GM12878 (cell line): ENCODE data around the gene SSBP2. TPM values are rescaled to one million over a fixed set of nuclear protein-coding genes. Genes with fewer than 3 reads are reported as not detected.

Experiments used
- ATF7 ChIP-seq: fragments of 450-650 bp; IDR thresholded peaks from 2 replicates; pipeline ENCODE4 v1.6.1; 2016; ENCODE audit warnings: low read depth, mild to moderate bottlenecking
- BMI1 ChIP-seq: fragments of 450-650 bp; IDR thresholded peaks from 2 replicates; pipeline ENCODE4 v1.6.1; 2016; ENCODE audit warnings: mild to moderate bottlenecking, moderate library complexity, borderline replicate concordance
- CHD1 ChIP-seq: IDR thresholded peaks from 2 replicates; pipeline ENCODE4 v1.6.1; 2012; ENCODE audit warnings: low read depth, low read length, improper control_type of control experiment
- CREB1 ChIP-seq: IDR thresholded peaks from 2 replicates; pipeline ENCODE4 v1.6.1; 2012; ENCODE audit warnings: low read depth, mild to moderate bottlenecking, inconsistent platforms
- E2F8 ChIP-seq: fragments of 450-650 bp; IDR thresholded peaks from 2 replicates; pipeline ENCODE4 v1.6.1; 2018; ENCODE audit warnings: mild to moderate bottlenecking, low read depth, moderate library complexity; ENCODE audit not compliant: partially characterized antibody
- FOXK2 ChIP-seq: fragments of 450-650 bp; IDR thresholded peaks from 2 replicates; pipeline ENCODE4 v1.6.1; 2017; ENCODE audit warnings: mild to moderate bottlenecking, moderate library complexity
- HDGF ChIP-seq: fragments of 450-650 bp; IDR thresholded peaks from 2 replicates; pipeline ENCODE4 v1.6.1; 2016; ENCODE audit warnings: antibody characterized with exemption
- JUND ChIP-seq: IDR thresholded peaks from 2 replicates; pipeline ENCODE4 v1.6.1; 2012; ENCODE audit warnings: low read depth, mild to moderate bottlenecking, low read length, improper control_type of control experiment, moderate library complexity
- NFIC ChIP-seq: IDR thresholded peaks from 2 replicates; pipeline ENCODE4 v1.6.1; 2012; ENCODE audit warnings: low read depth, mild to moderate bottlenecking, inconsistent platforms, low read length, moderate library complexity
- RFX5 ChIP-seq: IDR thresholded peaks from 2 replicates; pipeline ENCODE4 v1.6.1; 2011; ENCODE audit warnings: low read depth, low read length, improper control_type of control experiment
- SMC3 ChIP-seq: IDR thresholded peaks from 2 replicates; pipeline ENCODE4 v1.6.1; 2011; ENCODE audit warnings: low read length, improper control_type of control experiment, borderline replicate concordance
- STAT1 ChIP-seq: fragments of 450-650 bp; conservative IDR thresholded peaks from 2 replicates; pipeline ENCODE4 v1.6.1; 2014; ENCODE audit warnings: antibody characterized with exemption, mild to moderate bottlenecking
- TCF3 ChIP-seq: IDR thresholded peaks from 2 replicates; pipeline ENCODE4 v1.6.1; 2012; ENCODE audit warnings: low read depth, mild to moderate bottlenecking, low read length, borderline replicate concordance; ENCODE audit not compliant: insufficient read depth
- USF2 ChIP-seq: IDR thresholded peaks from 2 replicates; pipeline ENCODE4 v1.6.1; 2011; ENCODE audit warnings: low read depth, low read length, improper control_type of control experiment, borderline replicate concordance
- YY1 ChIP-seq: IDR thresholded peaks from 2 replicates; pipeline ENCODE4 v1.6.1; 2011; ENCODE audit warnings: low read depth, mild to moderate bottlenecking, low read length
- ZBED1 ChIP-seq: IDR thresholded peaks from 2 replicates; pipeline ENCODE4 v1.6.1; 2016; ENCODE audit warnings: borderline replicate concordance
- ZNF384 ChIP-seq: IDR thresholded peaks from 2 replicates; pipeline ENCODE4 v1.6.1; 2012; ENCODE audit warnings: low read depth, mild to moderate bottlenecking, low read length, improper control_type of control experiment, borderline replicate concordance
- ZNF592 ChIP-seq: fragments of 450-650 bp; IDR thresholded peaks from 2 replicates; pipeline ENCODE4 v1.6.1; 2017; ENCODE audit warnings: mild to moderate bottlenecking, moderate library complexity
- polyA plus RNA-seq, 11 experiments: library from polyadenylated mRNA; depleted of rRNA in 4 of 11; unstranded in 6 of 11; stranded (reverse) in 5 of 11; fragments of >200 nt; fragmentation: Nextera tagmentation in 4 of 11; fragmentation: Illumina TruSeq in 1 of 11; extraction: Ambion mirVana in 4 of 11; extraction: Trizol in 1 of 11; gene quantifications; 1 replicate in 1 of 11; 2 replicates in 10 of 11; pipeline versions ENCODE4 v1.2.1 to v1.2.3, GENCODE V29; 2011 to 2016; ENCODE audit warnings: inconsistent platforms in 2 of 11, missing spikeins in 2 of 11, low read depth in 1 of 11
- total RNA-seq, 4 experiments: library from RNA; depleted of rRNA in 3 of 4; stranded (reverse); fragments of >200 nt in 3 of 4; fragmentation: Illumina TruSeq in 1 of 4; extraction: Trizol in 1 of 4; gene quantifications; 2 replicates each; pipeline versions ENCODE4 v1.2.1 to v1.2.3, GENCODE V29; 2013 to 2021
- TF ChIP-seq, protein P1 (sequence below): fragments of 450-650 bp; IDR thresholded peaks from 2 replicates; pipeline ENCODE4 v1.6.1; 2017; ENCODE audit warnings: borderline replicate concordance
- TF ChIP-seq, protein P2 (sequence below): IDR thresholded peaks from 2 replicates; pipeline ENCODE4 v1.6.1; 2012; ENCODE audit warnings: low read depth, low read length, improper control_type of control experiment

The SSBP2 gene
- total and polyA plus RNA-seq, 10 of the 15 experiments (the other 5 are each of a cell fraction or from before 2014, with no cell fraction given) = 52.2 to 132 (median 110) TPM

DNA sequence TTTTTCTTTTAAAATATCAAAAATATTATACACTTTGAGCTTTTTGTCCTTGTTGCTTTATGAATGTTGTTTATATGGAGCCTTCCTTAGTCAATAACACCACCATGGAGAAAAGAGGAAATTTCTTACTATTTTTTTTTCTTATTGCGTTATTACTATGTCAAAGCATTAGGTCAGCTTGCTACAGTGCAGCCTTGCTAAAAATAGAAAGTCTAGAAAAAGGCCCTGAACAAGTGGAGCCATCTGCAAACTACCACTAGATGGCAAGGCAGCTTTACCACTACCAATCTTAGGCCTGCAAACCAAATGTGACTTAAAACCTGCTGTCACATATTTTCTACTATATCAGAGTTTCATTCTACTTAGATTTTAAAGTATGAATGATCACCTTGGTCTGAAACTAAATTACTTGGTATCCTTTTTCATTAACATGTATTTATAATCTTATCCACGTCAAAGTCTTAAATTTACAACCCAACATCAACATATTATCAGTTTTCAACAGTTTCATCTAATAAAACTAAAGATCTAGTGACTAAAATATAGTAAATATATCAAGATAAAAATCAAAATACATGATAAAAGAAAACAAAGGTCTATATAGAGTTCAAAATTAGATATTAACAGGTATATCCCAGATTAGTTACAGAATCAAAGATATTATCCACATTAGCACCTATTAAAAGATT lies 243.9 kb downstream of the SSBP2 start (continued):
- no peak for TF ChIP-seq BMI1
- peak; percentile 58 for TF ChIP-seq YY1
- TF ChIP-seq, protein P1, sequence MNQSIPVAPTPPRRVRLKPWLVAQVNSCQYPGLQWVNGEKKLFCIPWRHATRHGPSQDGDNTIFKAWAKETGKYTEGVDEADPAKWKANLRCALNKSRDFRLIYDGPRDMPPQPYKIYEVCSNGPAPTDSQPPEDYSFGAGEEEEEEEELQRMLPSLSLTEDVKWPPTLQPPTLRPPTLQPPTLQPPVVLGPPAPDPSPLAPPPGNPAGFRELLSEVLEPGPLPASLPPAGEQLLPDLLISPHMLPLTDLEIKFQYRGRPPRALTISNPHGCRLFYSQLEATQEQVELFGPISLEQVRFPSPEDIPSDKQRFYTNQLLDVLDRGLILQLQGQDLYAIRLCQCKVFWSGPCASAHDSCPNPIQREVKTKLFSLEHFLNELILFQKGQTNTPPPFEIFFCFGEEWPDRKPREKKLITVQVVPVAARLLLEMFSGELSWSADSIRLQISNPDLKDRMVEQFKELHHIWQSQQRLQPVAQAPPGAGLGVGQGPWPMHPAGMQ = no peak
- no peak; the same call in 1 of the 2 replicates for TF ChIP-seq RFX5
- peak; percentile 93 for TF ChIP-seq ATF7
- TF ChIP-seq ZNF592 = peak; percentile 59; the same call in 1 of the 2 replicates
- no peak for TF ChIP-seq FOXK2
- no peak for TF ChIP-seq CHD1
- TF ChIP-seq NFIC = peak; percentile 41; the same call in 1 of the 2 replicates
- no peak for TF ChIP-seq HDGF
- no peak for TF ChIP-seq TCF3
- TF ChIP-seq SMC3 = peak; percentile 92; the same call in 1 of the 2 replicates
- TF ChIP-seq ZNF384 = peak; percentile 92
- peak; percentile 30; the same call in 1 of the 2 replicates for TF ChIP-seq ZBED1
- TF ChIP-seq USF2 = no peak
- no peak for TF ChIP-seq E2F8
- TF ChIP-seq, protein P2, sequence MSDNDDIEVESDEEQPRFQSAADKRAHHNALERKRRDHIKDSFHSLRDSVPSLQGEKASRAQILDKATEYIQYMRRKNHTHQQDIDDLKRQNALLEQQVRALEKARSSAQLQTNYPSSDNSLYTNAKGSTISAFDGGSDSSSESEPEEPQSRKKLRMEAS = no peak
- peak; percentile 19; the same call in 1 of the 2 replicates for TF ChIP-seq JUND
- TF ChIP-seq STAT1 = no peak
- TF ChIP-seq CREB1 = peak; percentile 94
